GM18870 (cell line): ENCODE data around the gene COL9A3.

Source experiments
- ATAC-seq: cut with Tn5 transposase; IDR thresholded peaks from one replicate; pipeline ENCODE4 v1.9.1; 2021; ENCODE audit warnings: moderate library complexity; ENCODE audit not compliant: unreplicated experiment

The COL9A3 gene

DNA sequence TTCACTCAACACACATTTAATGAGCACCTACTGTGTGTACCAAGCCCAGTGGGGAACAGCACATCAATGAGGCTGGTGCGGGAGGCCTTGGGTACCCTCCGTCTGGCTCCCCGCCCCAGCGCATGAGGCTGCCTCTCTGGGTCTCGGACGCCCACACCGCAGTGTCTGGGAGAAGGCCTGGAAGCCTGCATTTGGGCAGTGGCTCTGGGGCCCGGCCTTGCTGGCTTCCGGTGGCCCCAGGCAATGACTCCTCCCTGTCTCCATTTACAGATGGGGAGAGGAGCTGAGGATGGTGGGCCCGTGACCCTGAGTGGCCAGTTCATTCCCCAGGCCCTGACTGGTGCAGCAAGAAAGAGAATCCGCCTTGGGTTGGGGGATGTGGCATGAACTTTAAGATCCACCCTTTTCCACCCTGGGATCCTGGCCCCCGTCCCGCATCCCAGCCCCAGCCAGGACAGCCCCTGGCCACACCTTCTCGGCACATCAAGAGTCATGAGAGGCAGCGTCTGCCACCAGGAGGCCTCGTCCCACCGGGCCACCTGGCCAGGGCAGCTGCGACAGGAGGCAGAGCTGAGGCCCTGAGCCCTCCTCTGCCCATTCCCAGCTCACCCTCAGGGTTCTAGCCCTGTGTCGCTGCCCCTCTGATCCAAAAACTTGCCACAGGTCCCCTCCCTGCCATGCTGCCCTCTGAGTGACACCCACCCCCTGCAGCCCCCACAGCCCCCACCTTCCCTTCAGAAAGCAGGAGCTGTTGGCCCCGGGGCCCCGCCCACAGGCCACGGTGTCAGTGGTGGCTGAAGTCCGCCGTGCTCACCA is 38.0 kb upstream of the COL9A3 start:
- no peak for ATAC-seq

DNA sequence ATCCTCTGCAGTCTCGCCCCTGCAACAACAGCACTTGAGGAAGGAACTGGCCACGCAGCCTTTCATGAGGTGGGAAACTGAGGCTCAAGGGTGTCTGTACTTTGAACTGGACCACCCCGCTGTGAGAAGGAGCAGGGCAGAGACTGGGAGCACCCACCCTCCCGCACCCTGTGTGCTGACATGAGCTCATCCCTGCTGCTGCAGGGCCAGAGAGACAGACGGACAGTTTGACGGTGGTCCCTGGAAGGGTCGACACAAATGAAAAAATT is 37.5 kb upstream of the COL9A3 start:
- no peak for ATAC-seq

DNA sequence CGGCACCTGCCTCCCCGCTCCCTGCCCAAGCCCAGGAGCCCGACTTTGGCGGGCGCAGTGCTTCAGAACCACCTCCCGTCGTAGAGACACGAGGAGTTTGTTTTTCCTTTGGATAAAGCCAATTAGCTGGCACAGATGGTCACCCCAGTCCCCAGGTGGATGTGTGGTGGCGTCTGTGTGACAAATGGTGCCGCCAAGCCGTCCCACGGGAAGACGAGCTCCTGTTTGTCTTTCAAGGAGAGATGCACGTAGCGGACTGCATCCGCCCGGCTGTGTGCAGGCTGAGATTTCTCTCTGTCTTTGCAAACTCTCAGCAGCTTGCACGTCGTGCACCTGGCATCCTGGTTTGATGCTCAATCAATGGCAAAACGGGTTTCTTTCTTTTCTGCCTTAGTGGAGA is 36.6 kb upstream of the COL9A3 start:
- ATAC-seq, result no peak

DNA sequence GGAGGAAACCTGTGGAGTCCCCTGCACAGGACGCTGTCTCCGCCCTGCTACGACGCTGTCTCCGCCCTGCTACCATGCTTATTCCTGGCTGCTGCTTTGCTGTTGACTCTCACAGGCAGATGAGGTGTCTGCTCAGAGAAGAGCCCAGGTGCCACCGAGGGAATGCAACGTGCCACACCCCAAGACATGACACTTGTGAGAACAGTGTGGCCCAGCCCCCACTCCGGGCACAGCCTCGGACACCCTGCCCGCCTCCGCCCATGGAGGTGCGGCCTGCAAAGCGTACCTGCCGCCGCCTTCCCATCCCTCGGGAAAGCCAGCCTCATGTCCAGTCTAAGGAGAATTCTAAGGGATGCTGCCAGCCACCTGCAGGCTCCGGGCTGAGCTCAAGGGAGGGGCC is 36.2 kb upstream of the COL9A3 start:
- no peak for ATAC-seq

DNA sequence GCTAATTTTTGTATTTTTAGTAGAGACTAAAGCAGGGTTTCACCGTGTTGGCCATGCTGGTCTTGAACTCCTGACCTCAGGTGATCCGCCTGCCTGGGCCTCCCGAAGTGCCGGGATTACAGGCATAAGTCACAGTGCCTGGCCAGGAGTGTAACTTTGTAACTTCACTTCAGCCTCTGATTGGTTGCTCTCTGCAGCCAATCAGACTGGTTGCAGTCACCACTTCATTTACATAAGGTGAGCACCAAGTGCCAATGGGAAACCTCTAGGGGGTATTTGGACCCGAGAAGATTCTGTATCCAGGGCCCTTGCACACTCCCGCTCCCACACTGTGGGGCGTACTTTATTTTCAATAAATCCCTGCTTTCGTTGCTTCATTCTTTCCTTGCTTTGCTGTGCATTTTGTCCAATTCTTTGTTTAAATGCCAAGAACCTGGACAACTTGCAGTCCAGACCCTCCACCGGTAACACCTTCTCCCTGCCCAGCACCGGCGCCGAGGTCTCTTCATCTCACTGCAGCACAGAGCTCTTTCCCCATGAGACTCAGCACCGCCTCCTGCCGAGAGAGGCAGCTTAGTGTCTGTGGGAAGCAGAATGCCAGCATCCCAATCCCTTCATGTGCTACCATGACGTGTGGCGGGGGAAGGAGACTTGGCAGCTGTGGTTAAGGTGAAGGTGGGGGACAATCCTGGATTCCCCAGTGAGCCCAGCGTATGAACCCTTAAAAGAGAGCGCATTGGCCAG is 34.5 kb upstream of the COL9A3 start:
- ATAC-seq, result no peak

DNA sequence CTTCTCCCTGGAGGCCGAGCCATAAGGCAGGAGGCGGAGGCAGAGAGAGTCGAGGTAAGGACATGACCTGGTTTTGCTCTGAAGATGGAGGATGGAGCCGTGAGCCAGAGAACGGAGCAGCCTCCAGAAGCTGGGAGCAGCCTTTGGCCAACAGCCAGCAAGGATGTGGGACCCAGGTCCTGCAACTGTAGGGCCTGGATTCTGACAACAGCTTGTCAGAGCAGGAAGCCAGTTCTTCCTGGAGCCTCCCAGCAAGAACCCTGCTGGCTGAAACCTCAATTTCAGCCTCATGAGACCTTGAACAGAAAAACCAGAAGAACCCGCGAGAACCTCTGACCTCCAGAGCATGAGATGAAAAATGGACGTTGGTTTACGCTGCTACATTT is 34.0 kb upstream of the COL9A3 start:
- no peak for ATAC-seq

DNA sequence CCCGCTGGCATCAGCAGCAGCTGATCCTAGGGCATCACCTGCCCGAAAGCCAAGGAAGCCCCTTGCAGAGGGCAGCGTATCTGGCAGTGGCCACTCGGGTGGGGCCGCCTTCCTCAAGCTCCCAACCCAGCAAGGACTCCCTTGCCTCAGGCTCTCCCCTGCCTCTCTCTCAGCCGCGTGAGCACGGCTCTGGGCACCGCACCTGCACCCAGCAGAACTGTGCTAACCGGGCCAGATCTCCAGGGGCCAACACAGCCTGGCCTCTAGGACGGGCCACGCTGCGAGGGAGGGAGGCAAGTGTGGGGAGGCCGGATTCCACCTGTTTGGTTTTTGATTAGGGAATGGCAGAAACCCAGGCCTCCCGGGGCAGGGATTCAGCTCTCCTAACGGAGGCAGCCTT is 32.4 kb upstream of the COL9A3 start:
- ATAC-seq, result no peak

DNA sequence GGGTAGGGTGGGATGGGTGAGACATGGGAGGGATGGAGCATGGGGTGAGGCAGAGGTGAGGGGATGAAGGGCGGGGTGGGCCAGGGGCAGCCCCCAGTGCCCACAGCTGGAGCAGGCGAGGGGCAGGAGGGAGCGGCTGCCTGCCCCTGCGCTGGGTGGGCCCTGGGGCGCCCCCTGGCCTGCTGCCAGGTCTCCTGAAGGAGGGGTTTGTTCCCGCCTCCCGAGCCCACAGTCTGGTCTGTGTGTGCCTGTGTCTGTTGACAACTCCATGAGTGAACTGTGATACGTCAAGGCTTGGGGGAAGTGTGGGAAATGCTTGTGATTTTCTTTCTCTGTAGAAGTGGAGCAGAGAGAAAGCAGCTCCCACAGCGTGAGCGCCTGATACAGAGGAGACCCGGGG is 31.5 kb upstream of the COL9A3 start:
- ATAC-seq, result no peak

DNA sequence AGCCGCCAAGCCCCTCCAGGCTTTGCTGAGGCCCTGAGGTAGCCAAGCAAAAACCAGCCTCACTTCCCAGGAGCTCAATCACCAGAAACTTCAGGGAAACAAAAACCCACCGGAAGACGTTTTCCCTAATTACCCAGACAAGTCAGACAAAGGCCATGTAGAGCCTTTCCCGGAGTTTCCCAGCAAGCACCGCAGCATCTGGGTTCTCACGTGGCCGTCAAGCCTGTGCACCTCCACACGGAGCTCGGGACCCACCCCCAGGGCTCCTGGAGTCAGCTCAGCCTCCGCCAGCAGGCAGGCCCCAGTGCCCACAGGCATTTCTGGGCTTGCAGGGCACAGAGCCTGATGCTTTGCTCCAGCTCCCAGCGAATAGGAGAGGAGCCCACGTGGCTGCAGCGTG is 30.7 kb upstream of the COL9A3 start:
- ATAC-seq, result no peak

DNA sequence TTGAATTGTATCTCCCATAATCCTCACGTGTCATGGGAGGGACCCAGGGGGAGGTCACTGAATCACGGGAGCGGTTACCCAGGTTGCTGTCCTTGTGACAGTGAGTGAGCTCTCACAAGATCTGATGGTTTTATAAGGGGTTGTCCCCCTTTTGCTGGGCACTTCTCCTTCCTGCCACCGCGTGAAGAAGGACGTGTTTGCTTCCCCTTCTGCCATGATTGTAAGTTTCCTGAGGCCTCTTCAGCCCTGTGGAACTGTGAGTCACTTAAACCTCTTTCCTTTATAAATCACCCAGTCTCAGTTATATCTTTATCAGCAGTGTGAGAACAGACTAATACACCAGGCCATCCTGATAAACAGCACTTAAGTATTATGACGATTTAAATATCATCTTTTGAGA is 29.5 kb upstream of the COL9A3 start:
- ATAC-seq, result no peak

DNA sequence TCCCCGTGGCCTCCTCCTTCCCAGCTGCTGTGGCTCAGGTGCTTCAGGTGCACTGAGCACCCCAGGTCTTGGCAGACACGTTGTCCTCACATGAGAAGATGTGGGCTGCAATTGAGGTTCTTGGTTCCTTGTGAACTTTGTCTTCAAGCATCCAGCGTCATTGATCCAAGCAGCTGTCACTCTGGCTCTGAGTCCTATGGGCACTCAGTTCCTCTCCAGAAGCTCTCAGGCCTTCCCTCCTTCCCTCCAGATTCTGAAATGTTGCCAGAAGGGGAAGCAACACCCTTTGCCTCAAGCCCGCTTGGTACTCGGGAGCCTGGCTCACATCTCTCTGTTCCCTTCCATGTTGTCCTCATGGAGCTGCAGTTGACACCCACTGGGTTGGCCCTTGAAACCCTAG is 29.0 kb upstream of the COL9A3 start:
- ATAC-seq, result no peak

DNA sequence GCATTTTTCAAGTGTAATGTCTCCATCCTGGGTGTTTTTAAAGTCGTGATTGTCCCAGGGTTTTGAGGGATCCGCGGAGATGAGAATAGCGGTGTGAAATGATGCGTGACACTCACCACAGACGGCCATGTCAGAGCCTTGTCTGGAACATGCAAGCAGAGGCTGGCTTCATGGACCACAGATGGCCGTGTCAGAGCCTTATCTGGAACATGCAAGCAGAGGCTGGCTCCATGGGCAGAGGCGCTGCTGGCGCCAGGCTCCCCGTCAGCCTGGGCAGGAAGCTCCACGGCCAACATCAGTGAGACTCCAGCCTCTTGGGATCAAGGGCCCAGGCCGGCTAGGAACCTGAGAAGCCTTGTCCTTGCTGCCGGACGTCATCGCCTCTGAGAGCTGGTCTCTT is 28.2 kb upstream of the COL9A3 start:
- no peak for ATAC-seq

DNA sequence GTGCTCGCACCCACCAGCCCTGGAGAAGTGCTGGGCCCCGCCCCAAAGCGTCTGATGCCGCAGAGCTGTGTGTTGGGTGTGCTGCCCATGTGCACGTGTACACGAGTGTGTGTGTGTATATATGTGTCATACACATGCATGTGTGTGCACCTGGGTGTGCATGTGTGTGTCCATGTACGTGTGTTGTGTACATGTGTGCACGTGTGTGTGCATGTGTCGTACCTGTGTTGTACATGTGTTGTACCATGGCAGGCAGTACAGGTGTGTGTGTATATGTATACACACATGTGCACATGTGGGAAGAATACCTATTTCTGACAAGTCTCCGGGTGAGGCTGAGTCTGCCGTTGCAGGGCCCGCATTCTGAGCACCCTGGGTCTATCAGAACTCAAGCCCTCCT is 26.8 kb upstream of the COL9A3 start:
- ATAC-seq, result no peak

DNA sequence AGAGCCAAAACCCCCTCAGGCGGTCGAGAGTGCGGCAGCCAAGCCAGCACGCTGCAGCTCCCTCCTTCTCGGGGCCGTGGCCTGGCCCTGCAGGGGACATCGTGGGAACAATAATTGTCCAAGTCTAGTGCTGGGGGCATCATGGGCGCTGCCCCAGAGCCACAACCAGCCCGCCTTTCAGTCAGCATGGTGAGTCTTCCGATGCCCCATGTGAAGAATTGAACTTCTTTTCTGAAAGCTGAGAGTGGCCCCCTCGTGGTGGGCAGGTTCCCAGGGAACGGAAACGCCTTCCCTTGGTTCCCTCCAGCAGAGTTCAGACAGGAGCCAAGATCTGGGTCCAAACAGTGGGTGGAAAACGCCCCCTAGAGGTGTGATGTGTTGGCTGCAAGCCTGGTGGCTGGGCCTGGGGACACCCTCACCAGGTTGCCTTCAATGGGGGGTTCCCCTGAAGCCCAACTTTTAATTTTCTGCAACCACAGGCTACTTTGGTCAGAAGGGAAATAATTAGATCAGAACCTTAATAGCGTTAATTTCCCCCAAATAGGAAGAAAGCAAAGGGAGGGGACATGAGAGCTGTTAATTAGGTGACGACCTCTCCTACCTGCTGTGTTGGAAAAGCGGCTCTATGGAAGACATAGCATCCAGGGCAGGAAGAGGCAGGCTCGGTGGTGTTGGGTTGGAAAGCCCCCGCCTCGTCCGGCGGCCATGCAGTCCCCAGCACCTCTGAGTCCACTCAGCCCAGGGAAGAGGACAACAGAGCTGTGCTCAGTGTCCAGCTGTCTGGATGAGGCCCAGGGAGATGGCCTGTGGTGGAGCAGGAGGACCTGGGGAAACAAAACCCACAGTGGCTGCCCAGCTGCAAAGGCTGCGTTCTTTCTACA is 25.3 kb upstream of the COL9A3 start:
- no peak for ATAC-seq

DNA sequence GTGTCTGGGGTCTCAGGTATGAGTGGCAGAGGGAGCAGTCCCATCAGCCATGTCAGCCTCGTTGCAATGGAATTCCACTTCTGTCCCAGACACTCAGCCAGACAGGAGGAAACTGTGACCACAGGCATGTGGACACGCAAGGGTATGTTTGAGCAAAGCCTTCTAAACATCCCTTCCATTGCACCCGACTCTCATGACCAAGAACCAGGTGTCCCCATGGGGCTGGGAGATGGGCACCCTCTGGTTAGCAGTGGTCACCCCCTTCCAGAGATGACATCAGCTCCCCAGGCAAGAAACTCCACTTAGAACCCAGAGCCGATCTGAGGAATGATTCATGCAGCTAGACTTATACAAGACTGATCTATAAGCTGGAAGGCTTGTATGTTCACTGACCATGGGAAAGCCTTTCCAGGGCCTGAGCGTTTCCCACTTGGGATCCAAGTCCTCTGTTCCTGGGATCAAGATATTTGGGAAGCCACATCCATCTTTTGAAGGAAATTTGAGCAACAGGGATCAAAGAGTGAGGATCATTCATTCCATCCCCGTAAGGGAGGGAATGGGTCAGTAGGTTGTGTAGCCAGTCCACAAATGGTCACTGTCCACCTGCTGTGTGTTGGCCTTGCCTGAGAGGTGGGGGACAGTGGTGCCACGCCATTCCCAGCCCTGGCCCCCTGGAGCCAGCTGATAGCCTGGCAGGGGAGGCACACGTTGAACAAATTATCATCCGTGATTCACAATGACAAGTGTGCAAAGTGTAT is 24.5 kb upstream of the COL9A3 start:
- ATAC-seq, result no peak

DNA sequence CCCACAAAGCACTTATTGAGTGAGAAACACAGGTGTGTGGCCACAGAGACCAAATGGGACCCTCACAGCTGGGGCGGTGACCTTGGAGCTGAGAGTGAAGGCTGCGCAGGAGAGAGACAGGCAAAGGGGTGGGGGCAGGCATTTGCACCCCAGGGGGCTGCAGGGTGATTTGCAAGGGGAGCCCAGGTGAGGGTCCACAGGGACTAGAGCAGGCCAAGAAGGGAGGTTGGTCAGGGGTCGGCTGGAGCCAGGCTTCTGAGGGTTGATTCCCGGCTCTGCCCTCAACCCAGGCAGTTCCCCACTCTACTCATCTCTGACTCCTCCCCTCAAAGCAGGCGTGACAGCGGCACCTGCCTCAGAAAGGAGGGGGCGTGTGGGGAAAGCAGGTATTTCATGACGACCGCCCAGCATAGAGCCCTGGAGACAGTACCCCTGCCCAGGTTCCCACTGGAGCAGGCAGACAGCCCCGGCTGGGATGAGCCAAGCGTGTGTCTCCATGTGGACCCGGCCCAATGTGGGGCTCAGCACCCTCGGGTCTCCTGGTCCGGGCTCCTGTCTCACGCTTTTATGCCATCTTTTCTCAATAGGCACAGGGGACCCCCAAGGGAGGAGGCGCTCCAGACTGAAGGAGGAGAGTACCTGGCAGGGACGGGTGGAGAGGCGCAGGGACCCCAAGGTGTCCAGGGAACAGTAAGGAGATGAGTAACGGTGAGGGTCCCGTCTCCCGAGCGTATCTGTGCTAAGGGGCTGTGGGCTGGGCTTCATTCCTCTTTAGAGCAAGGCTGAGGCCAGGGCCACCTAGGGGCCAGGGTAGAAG is 23.7 kb upstream of the COL9A3 start:
- no peak for ATAC-seq

DNA sequence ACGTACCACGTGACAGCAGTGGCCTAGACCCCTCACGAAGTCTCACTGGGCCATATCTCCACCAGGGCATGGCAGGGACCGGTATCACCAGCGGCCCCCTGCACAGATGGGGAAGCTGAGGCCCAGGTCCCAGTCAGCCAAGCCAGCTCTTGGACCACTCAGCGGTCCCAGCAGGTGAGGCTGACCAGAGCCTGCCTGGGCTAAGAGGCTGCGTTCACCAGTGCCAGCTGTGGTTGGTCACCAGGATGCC is 23.2 kb upstream of the COL9A3 start:
- ATAC-seq, result no peak

DNA sequence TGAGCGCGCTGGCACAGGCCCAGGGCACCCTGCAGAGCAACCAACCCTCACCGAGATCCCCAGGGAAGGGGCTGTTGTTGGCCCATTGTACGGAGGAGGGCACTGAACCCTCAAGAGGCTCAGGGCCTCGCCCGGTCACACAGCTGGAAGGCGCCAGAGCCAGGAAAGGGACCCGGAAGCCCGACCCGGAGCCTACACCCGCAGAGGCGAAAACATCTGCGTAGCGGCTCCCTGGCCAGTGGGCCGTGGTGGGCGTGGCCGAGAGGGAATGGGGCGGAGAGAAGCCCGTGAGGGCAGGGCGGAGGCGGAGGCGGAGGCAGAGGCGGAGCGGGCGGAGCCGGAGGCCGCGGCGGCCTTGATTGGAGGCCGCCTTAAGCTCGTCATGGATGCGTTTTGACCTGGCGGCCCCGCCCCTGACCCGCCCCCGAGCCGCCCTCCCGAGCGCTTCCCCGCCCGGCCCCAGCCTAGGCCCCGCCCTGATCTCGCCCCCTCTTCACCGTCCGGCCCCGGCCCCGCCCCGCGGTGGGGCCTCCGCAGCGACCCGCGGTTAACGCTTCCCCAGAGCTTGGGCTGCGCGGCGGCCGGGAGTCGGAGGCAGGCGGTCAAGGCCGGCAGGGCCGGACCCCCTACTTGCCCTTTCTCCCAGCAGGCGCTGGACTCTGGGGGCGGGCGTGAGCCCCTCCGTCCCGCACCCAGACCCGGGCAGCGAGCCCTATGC is 22.7 kb upstream of the COL9A3 start:
- peak; percentile 51 for ATAC-seq

DNA sequence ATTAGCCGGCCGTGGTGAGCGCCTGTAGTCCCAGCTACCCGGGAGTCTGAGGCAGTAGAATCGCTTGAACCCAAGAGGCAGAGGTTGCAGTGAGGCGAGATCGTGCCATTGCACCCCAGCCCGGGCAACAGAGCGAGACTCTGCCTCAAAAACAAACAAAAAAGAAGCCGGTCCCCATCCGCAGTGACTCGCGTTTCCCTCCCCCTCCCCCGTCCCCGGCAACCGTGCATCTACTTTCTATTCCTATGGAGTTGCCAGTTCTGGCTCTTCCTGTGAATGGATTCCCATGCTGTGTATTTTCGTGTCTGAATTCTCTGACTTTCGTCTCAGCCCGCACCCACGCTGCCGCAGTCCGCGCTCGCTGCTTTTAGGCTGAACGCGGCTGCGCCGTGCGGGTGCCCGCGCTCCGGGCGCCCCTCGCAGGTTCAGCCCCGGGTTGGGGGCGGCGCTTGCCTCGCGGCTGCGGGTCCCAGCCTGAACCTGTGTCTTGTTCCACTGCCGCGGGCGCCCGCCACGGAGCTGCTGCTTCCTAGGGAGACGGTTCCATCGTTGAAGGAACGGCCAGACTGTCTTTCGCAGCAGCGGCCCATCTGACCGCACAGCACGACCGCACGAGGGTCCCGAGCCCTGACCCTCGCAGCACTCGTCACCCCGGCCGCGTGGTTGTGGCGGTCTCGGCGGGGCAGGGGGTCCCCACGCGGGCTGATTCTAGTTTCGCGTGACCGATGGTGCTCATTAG is 21.7 kb upstream of the COL9A3 start:
- ATAC-seq, result no peak
